GM19395 (cell line): ENCODE measurements around the gene TKTL2.
"Not testable (repeated sequence)": the region's sequence is repeated elsewhere in the genome, so short reads cannot be mapped to it uniquely, and the experiment has no call there.

Experiments
- ATAC-seq: cut with Tn5 transposase; IDR thresholded peaks from one replicate; pipeline ENCODE4 v1.9.1; 2021; ENCODE audit warnings: mild to moderate bottlenecking, moderate library complexity; ENCODE audit not compliant: unreplicated experiment

TKTL2 gene

GRCh38 chr4:163448540-163449203 is 24.9 kb downstream of the TKTL2 start:
- ATAC-seq = no peak

- no peak for ATAC-seq
These were observed 26.1 kb downstream of the TKTL2 start for GRCh38 chr4:163447481-163447880.

GRCh38 chr4:163447023-163447422 is 26.5 kb downstream of the TKTL2 start:
- not testable (repeated sequence) for ATAC-seq

GRCh38 chr4:163440040-163440439 is 33.5 kb downstream of the TKTL2 start:
- ATAC-seq = no peak
